HG02943 (cell line): ENCODE measurements around the gene TMEM123.

Experiments
- ATAC-seq: cut with Tn5 transposase; IDR thresholded peaks from one replicate; pipeline ENCODE4 v1.9.1; 2021; ENCODE audit warnings: mild to moderate bottlenecking, low read depth, moderate library complexity; ENCODE audit not compliant: unreplicated experiment

The TMEM123 gene

GRCh38 chr11:102399189-102399588, 53.4 kb downstream of the TMEM123 start:
- no peak for ATAC-seq

- no peak for ATAC-seq
These were observed 54.3 kb downstream of the TMEM123 start for GRCh38 chr11:102398297-102398696.

GRCh38 chr11:102396708-102397563, 55.6 kb downstream of the TMEM123 start:
- no peak for ATAC-seq

GRCh38 chr11:102395720-102396393, 56.7 kb downstream of the TMEM123 start:
- no peak for ATAC-seq

- ATAC-seq, result no peak
These were observed 59.3 kb downstream of the TMEM123 start for GRCh38 chr11:102393272-102393730.

- no peak for ATAC-seq
These were observed 60.9 kb downstream of the TMEM123 start for GRCh38 chr11:102391549-102392237.

- ATAC-seq, result peak; percentile 90
These were observed 61.7 kb downstream of the TMEM123 start for GRCh38 chr11:102390667-102391465.

GRCh38 chr11:102389253-102389652, 63.3 kb downstream of the TMEM123 start:
- ATAC-seq, result no peak

GRCh38 chr11:102387043-102387781, 65.4 kb downstream of the TMEM123 start:
- ATAC-seq, result no peak

GRCh38 chr11:102386136-102386734, 66.3 kb downstream of the TMEM123 start:
- ATAC-seq, result no peak

GRCh38 chr11:102385085-102386007, 67.2 kb downstream of the TMEM123 start:
- ATAC-seq, result no peak

GRCh38 chr11:102384419-102385079, 68.0 kb downstream of the TMEM123 start:
- no peak for ATAC-seq

- no peak for ATAC-seq
These were observed 68.7 kb downstream of the TMEM123 start for GRCh38 chr11:102383839-102384238.

- ATAC-seq, result no peak
These were observed 70.2 kb downstream of the TMEM123 start for GRCh38 chr11:102382384-102382783.

GRCh38 chr11:102378818-102379217, 73.7 kb downstream of the TMEM123 start:
- no peak for ATAC-seq

- ATAC-seq, result no peak
These were observed 74.7 kb downstream of the TMEM123 start for GRCh38 chr11:102377891-102378290.

GRCh38 chr11:102375720-102376399, 76.7 kb downstream of the TMEM123 start:
- ATAC-seq, result no peak
